CD14-positive monocyte (primary cell): ENCODE measurements around the gene KIF4A. TPM values are rescaled to one million over a fixed set of nuclear protein-coding genes. Genes with fewer than 3 reads are reported as not detected.

Experiments used
- DNase-seq, 3 donors: peaks; one replicate each; pipeline ENCODE4 v3.0.0-alpha.2; 2011 to 2022
- H2AFZ ChIP-seq: 2 replicates; pipeline ENCODE4 v1.6.0; 2012; ENCODE audit warnings: mild to moderate bottlenecking, low read depth, low read length, inconsistent platforms; ENCODE audit not compliant: insufficient read depth, poor library complexity, severe bottlenecking
- H3K27ac ChIP-seq, 2 donors: 1 replicate in 1 of 2; 2 replicates in 1 of 2; pipeline ENCODE4 v1.5.1; 2012 to 2013; ENCODE audit warnings: low read length in 2 of 2, control low read depth in 1 of 2, inconsistent platforms in 1 of 2, low read depth in 1 of 2, mild to moderate bottlenecking in 1 of 2
- H3K27me3 ChIP-seq, 2 donors: one replicate each; pipeline versions ENCODE4 v1.6.0 to v1.6.1; 2011 to 2013; ENCODE audit warnings: low read length in 2 of 2; ENCODE audit not compliant: control insufficient read depth in 2 of 2, insufficient read depth in 2 of 2
- H3K36me3 ChIP-seq, 2 donors: replicated peaks in 1 of 2; 1 replicate in 1 of 2; 2 replicates in 1 of 2; pipeline versions ENCODE4 v1.5.1 to v1.6.1; 2012 to 2013; ENCODE audit warnings: low read length in 2 of 2, control low read depth in 1 of 2, inconsistent platforms in 1 of 2, mild to moderate bottlenecking in 1 of 2; ENCODE audit not compliant: insufficient read depth in 2 of 2, control insufficient read depth in 1 of 2
- H3K4me1 ChIP-seq, 2 donors: 1 replicate in 1 of 2; 2 replicates in 1 of 2; pipeline versions ENCODE4 v1.5.1 to v1.6.1; 2012 to 2013; ENCODE audit warnings: low read length in 2 of 2, control low read depth in 1 of 2, inconsistent platforms in 1 of 2, mild to moderate bottlenecking in 1 of 2, moderate library complexity in 1 of 2; ENCODE audit not compliant: insufficient read depth in 2 of 2, control insufficient read depth in 1 of 2
- H3K4me2 ChIP-seq: replicated peaks from 2 replicates; pipeline ENCODE3; 2012; ENCODE audit warnings: low read length, moderate library complexity, mild to moderate bottlenecking; ENCODE audit not compliant: poor library complexity, severe bottlenecking; ENCODE audit errors: extremely low read depth
- H3K4me3 ChIP-seq, 3 experiments: fragments of 200-600 bp in 1 of 3; sonication (generic) in 1 of 3; replicated peaks in 1 of 3; 1 replicate in 2 of 3; 2 replicates in 1 of 3; pipeline ENCODE4 v1.5.1; 2011 to 2013; ENCODE audit warnings: low read length in 3 of 3, mild to moderate bottlenecking in 3 of 3, control low read depth in 2 of 3, low read depth in 2 of 3, inconsistent platforms in 1 of 3, moderate library complexity in 1 of 3
- H3K79me2 ChIP-seq: 2 replicates; pipeline ENCODE4 v1.6.0; 2012; ENCODE audit warnings: mild to moderate bottlenecking, control low read depth, inconsistent platforms, low read length, moderate library complexity; ENCODE audit not compliant: insufficient read depth
- H3K9ac ChIP-seq: 2 replicates; pipeline ENCODE4 v1.6.0; 2017; ENCODE audit warnings: low read length, mild to moderate bottlenecking; ENCODE audit not compliant: insufficient read depth, poor library complexity, severe bottlenecking
- H3K9me3 ChIP-seq, 2 donors: replicated peaks in 1 of 2; 1 replicate in 1 of 2; 2 replicates in 1 of 2; pipeline versions ENCODE4 v1.5.1 to v1.6.1; 2012 to 2013; ENCODE audit warnings: low read length in 2 of 2, control low read depth in 1 of 2; ENCODE audit not compliant: control insufficient read depth in 1 of 2, insufficient read depth in 1 of 2
- H4K20me1 ChIP-seq: 2 replicates; pipeline ENCODE4 v1.6.0; 2012; ENCODE audit warnings: mild to moderate bottlenecking, low read length, control low read depth, moderate library complexity; ENCODE audit not compliant: insufficient read depth
- H3K27ac Mint-ChIP-seq, 7 donors: one replicate each; pipeline ENCODE4 v1.8.0; 2020; ENCODE audit warnings: mild to moderate bottlenecking in 7 of 7, mixed read lengths in 7 of 7, moderate library complexity in 6 of 7, inconsistent platforms in 2 of 7
- H3K27me3 Mint-ChIP-seq, 3 donors: one replicate each; pipeline ENCODE4 v1.8.0; 2021 to 2022; ENCODE audit warnings: low read depth in 3 of 3, mild to moderate bottlenecking in 3 of 3, mixed read lengths in 3 of 3, moderate library complexity in 3 of 3, inconsistent platforms in 1 of 3
- H3K36me3 Mint-ChIP-seq, 2 donors: one replicate each; pipeline ENCODE4 v1.8.0; 2020; ENCODE audit warnings: mixed read lengths in 2 of 2, inconsistent platforms in 1 of 2, mild to moderate bottlenecking in 1 of 2
- H3K4me1 Mint-ChIP-seq: one replicate; pipeline ENCODE4 v1.8.0; 2020; ENCODE audit warnings: mild to moderate bottlenecking, mixed read lengths
- H3K4me3 Mint-ChIP-seq, 2 donors: one replicate each; pipeline ENCODE4 v1.8.0; 2020; ENCODE audit warnings: mild to moderate bottlenecking in 2 of 2, mixed read lengths in 2 of 2, moderate library complexity in 1 of 2
- H3K9me3 Mint-ChIP-seq, 7 donors: one replicate each; pipeline ENCODE4 v1.8.0; 2020 to 2022; ENCODE audit warnings: mixed read lengths in 7 of 7, mild to moderate bottlenecking in 6 of 7, moderate library complexity in 6 of 7, inconsistent platforms in 2 of 7
- WGBS: methylation state at CpG from one replicate; pipeline ENCODE4 v1.1.5; 2013; ENCODE audit warnings: missing lambda C conversion rate; ENCODE audit not compliant: insufficient coverage; 5-methylcytosine and 5-hydroxymethylcytosine counted together
- intact Hi-C, 2 donors: fragments of 100-400 bp; cut with micrococcal nuclease; formaldehyde crosslinking; loops; one replicate each; pipeline versions ENCODE4 v1.15.0 to v1.15.1; 2023
- polyA plus RNA-seq, 3 donors: library from polyadenylated mRNA; depleted of rRNA in 1 of 3; unstranded in 2 of 3; stranded (reverse) in 1 of 3; fragments of 300-500 nt in 2 of 3; fragments of >200 nt in 1 of 3; fragmentation: Illumina TruSeq in 2 of 3; gene quantifications; 1 replicate in 2 of 3; 2 replicates in 1 of 3; pipeline ENCODE4 v1.2.3, GENCODE V29; 2012 to 2021
- TF ChIP-seq, protein P1 (sequence below): fragments of 200-600 bp; IDR thresholded peaks from one replicate; pipeline ENCODE4 v1.8.0; 2022; ENCODE audit warnings: antibody characterized with exemption, mild to moderate bottlenecking

Gene KIF4A
- polyA plus RNA-seq, 3 donors, result 0.03 TPM; not detected in 2

DNA sequence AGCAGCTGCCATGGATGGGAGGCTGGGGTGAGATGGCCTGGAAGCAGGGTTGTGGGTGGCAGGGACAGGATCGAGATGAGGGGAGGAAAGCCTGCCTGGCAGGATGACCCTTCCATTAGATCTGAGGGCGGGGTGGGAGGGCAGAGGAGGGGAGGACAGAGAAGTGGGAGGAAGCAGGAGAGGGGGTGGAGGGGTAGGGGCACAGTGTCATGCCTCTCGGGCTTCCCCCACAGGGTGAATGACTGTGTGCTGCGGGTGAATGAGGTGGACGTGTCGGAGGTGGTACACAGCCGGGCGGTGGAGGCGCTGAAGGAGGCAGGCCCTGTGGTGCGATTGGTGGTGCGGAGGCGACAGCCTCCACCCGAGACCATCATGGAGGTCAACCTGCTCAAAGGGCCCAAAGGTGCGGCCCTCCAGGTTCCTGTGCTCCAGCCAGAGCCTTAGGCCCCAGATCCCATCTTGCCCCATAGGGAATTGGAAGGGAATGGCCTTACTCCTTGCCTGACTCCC lies 159.6 kb downstream of the KIF4A start:
- Histone ChIP-seq H3K4me3 (no peak overlapping the region), H3K79me2 (no peaks in the 10 kb centered on the region), H3K9me3 (no peaks in the 10 kb centered on the region), H4K20me1 (no peaks in the 10 kb centered on the region), H3K27me3 (peaks cover 8 to 39% of the 10 kb centered on the region in 2 donors), H2AFZ (no peak overlapping the region), H3K27ac (no peak overlapping the region), H3K36me3 (no peaks in the 10 kb centered on the region), H3K4me1 (peaks cover 8 to 12% of the 10 kb centered on the region in 2 donors), H3K9ac (no peak overlapping the region), H3K4me2 (no peak overlapping the region)
- DNase-seq, result no peak
- Mint-ChIP-seq H3K36me3 (no peaks in the 10 kb centered on the region), H3K9me3 (peaks cover 0 to 6% (median 0%) of the 10 kb centered on the region in 7 donors), H3K27ac (no peak overlapping the region), H3K27me3 (peaks cover 27 to 61% (median 51%) of the 10 kb centered on the region in 3 donors), H3K4me3 (no peak overlapping the region), H3K4me1 (peaks cover 15% of the 10 kb centered on the region)
- 80% methylated on average over 1 of the region's 14 CpGs for WGBS
- intact Hi-C loops, result no loop called here
- TF ChIP-seq, protein P1, sequence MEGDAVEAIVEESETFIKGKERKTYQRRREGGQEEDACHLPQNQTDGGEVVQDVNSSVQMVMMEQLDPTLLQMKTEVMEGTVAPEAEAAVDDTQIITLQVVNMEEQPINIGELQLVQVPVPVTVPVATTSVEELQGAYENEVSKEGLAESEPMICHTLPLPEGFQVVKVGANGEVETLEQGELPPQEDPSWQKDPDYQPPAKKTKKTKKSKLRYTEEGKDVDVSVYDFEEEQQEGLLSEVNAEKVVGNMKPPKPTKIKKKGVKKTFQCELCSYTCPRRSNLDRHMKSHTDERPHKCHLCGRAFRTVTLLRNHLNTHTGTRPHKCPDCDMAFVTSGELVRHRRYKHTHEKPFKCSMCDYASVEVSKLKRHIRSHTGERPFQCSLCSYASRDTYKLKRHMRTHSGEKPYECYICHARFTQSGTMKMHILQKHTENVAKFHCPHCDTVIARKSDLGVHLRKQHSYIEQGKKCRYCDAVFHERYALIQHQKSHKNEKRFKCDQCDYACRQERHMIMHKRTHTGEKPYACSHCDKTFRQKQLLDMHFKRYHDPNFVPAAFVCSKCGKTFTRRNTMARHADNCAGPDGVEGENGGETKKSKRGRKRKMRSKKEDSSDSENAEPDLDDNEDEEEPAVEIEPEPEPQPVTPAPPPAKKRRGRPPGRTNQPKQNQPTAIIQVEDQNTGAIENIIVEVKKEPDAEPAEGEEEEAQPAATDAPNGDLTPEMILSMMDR, result no peak

DNA sequence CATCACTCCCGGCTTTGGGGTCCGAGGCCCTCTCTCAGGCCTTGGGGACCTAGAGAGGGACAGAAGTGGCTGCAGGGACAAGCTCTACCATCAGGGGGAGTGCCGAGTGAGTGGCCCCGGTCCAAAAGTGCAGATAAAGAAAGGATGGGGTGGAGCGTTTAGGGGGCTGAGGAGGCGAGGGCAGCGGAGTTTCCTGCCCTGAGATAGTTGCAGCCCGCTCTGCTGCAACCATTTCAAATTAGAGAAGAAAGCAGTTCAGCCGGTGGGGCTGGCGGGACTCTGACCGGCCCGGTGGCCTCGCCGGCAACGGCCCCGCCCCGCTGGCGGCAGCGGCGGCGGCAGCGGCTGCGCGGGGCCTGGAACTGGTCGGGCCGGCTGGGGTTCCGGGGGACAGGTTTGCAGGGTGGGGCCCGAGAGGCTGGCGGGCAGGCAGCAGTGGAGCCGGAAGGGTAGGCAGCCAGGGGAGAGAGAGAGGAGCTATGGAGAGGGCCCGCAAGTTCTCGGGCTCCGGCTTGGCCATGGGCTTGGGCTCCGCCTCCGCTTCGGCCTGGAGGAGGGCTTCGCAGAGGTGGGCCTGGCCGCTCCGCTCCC lies 162.3 kb downstream of the KIF4A start:
- Histone ChIP-seq H3K4me3 (peak overlapping the region in 2 of 3 experiments; percentile 28 to 72), H3K36me3 (no peaks in the 10 kb centered on the region), H3K9me3 (no peaks in the 10 kb centered on the region), H3K27me3 (peaks cover 21 to 45% of the 10 kb centered on the region in 2 donors), H3K9ac (peak overlapping the region; percentile 27), H3K27ac (no peak overlapping the region), H4K20me1 (no peaks in the 10 kb centered on the region), H2AFZ (peak overlapping the region; percentile 77), H3K4me2 (peak overlapping the region; percentile 68), H3K4me1 (peaks cover 16 to 19% of the 10 kb centered on the region in 2 donors), H3K79me2 (no peaks in the 10 kb centered on the region)
- intact Hi-C loops, result no loop called here
- TF ChIP-seq, protein P1, result peak; percentile 52
- peaks cover 20% of the 10 kb centered on the region for H3K4me1 Mint-ChIP-seq
- DNase-seq, result peak in 2 of 3 donors; percentile 7 to 18
- peaks cover 0 to 8% (median 0%) of the 10 kb centered on the region in 7 donors for H3K9me3 Mint-ChIP-seq
- no peaks in the 10 kb centered on the region for H3K36me3 Mint-ChIP-seq
- WGBS, result 0% methylated on average over 22 of the region's 39 CpGs
- H3K27me3 Mint-ChIP-seq, result peaks cover 28 to 63% (median 53%) of the 10 kb centered on the region in 3 donors
- peak overlapping the region; percentile 82 to 93 for H3K4me3 Mint-ChIP-seq
- no peak overlapping the region for H3K27ac Mint-ChIP-seq
